Inferior parietal cortex (tissue), 1 donor: Measurements from ENCODE around the gene RAB24.
A peak's percentile ranks its signal among the peaks of the same experiment; 100 is the strongest.

ENCODE experiments used
- DNase-seq: peaks from one replicate; pipeline ENCODE4 v3.0.0-alpha.2; 2016; ENCODE audit errors: extremely low spot score

Gene RAB24

GRCh38 chr5:177333420-177334154, 30.1 kb upstream of the RAB24 start:
- DNase-seq: no peak

- no peak for DNase-seq
These were observed 29.4 kb upstream of the RAB24 start for GRCh38 chr5:177332896-177333260.

GRCh38 chr5:177332031-177332895, 28.7 kb upstream of the RAB24 start:
- no peak for DNase-seq

- no peak for DNase-seq
These were observed 27.7 kb upstream of the RAB24 start for GRCh38 chr5:177330991-177331842.

- no peak for DNase-seq
These were observed 26.4 kb upstream of the RAB24 start for GRCh38 chr5:177329883-177330282.

- DNase-seq: no peak
These were observed 25.2 kb upstream of the RAB24 start for GRCh38 chr5:177328545-177329231.

- DNase-seq: no peak
These were observed 24.3 kb upstream of the RAB24 start for GRCh38 chr5:177327539-177328522.

- DNase-seq: no peak
These were observed 22.4 kb upstream of the RAB24 start for GRCh38 chr5:177325868-177326381.

- no peak for DNase-seq
These were observed 17.4 kb upstream of the RAB24 start for GRCh38 chr5:177320879-177321278.

GRCh38 chr5:177319913-177320588, 16.5 kb upstream of the RAB24 start:
- DNase-seq: no peak

GRCh38 chr5:177317959-177318377, 14.4 kb upstream of the RAB24 start:
- DNase-seq: peak; percentile 88

- no peak for DNase-seq
These were observed 12.5 kb upstream of the RAB24 start for GRCh38 chr5:177316005-177316404.

GRCh38 chr5:177315411-177315810, 11.9 kb upstream of the RAB24 start:
- DNase-seq: no peak

GRCh38 chr5:177314376-177315342, 11.1 kb upstream of the RAB24 start:
- no peak for DNase-seq

- DNase-seq: no peak
These were observed 10.2 kb upstream of the RAB24 start for GRCh38 chr5:177313561-177314259.

GRCh38 chr5:177312649-177313181, 9.2 kb upstream of the RAB24 start:
- no peak for DNase-seq
